Panc1 (cell line): ENCODE results near the gene PRKAA1. TPM values are rescaled to one million over a fixed set of nuclear protein-coding genes. Genes with fewer than 3 reads are reported as not detected.

Source experiments
- ATAC-seq: fragments of 200-7000 bp; cut with Tn5 transposase; 2 replicates; pipeline ENCODE4 v1.9.1; 2020; ENCODE audit warnings: mild to moderate bottlenecking, moderate library complexity
- BruUV-seq: library from RNA; stranded (reverse); fragments of 400-500 nt; replicated peaks from 2 replicates; lab custom pipeline; 2021; lab: Mats Ljungman, UMichigan
- CTCF ChIA-PET: fragments of 300-600 bp; sonication (Branson Sonifier 250); formaldehyde crosslinking; loops from one replicate; lab custom pipeline; 2022; ENCODE audit warnings: antibody characterized with exemption; lab: Charles Lee
- POLR2A ChIA-PET: fragments of 300-600 bp; sonication (Branson Sonifier 250); formaldehyde crosslinking; loops from one replicate; lab custom pipeline; 2022; ENCODE audit warnings: antibody characterized with exemption; lab: Charles Lee
- DNase-seq: peaks from one replicate; pipeline ENCODE4 v3.0.0-alpha.2; 2010; ENCODE audit warnings: low read depth, low spot score
- H3K27ac ChIP-seq: 2 replicates; pipeline ENCODE4 v1.5.1; 2011; ENCODE audit warnings: mild to moderate bottlenecking, low read length, inconsistent platforms
- H3K27me3 ChIP-seq: fragments of 200-500 bp; sonication (Bioruptor generic); 2 replicates; pipeline ENCODE4 v1.6.0; 2014; ENCODE audit warnings: low read length, inconsistent platforms; ENCODE audit not compliant: control insufficient read depth, insufficient read depth
- H3K36me3 ChIP-seq: fragments of 200-500 bp; sonication (Bioruptor generic); 2 replicates; pipeline ENCODE4 v1.5.1; 2014; ENCODE audit warnings: inconsistent platforms, mild to moderate bottlenecking, low read length, moderate library complexity; ENCODE audit not compliant: control insufficient read depth, insufficient read depth
- H3K4me1 ChIP-seq: 2 replicates; pipeline ENCODE4 v1.5.1; 2011; ENCODE audit warnings: inconsistent platforms, mild to moderate bottlenecking, low read length, moderate library complexity; ENCODE audit not compliant: control insufficient read depth, insufficient read depth
- H3K4me3 ChIP-seq, 2 experiments: 2 replicates each; pipeline ENCODE4 v1.5.1; 2011 to 2012; ENCODE audit warnings: low read depth in 2 of 2, low read length in 2 of 2, mild to moderate bottlenecking in 2 of 2, inconsistent platforms in 1 of 2, moderate library complexity in 1 of 2
- H3K9me3 ChIP-seq: fragments of 200-500 bp; sonication (Bioruptor generic); 2 replicates; pipeline ENCODE4 v1.5.1; 2014; ENCODE audit warnings: low read depth, mild to moderate bottlenecking, inconsistent platforms, low read length, moderate library complexity; ENCODE audit not compliant: control insufficient read depth, insufficient read depth
- CTCF ChIP-seq: fragments of 450-650 bp; IDR thresholded peaks from 2 replicates; pipeline ENCODE4 v1.5.1; 2017; ENCODE audit warnings: mild to moderate bottlenecking
- POLR2AphosphoS5 ChIP-seq: IDR thresholded peaks from 2 replicates; pipeline ENCODE4 v1.6.1; 2012; ENCODE audit warnings: mild to moderate bottlenecking, low read depth, low read length, moderate library complexity
- REST ChIP-seq, 2 experiments: IDR thresholded peaks; 2 replicates each; pipeline ENCODE4 v1.6.1; 2011 to 2012; ENCODE audit warnings: low read depth in 2 of 2, control low read depth in 1 of 2, low read length in 1 of 2, mild to moderate bottlenecking in 1 of 2, moderate library complexity in 1 of 2; ENCODE audit not compliant: insufficient read depth in 1 of 2
- SIN3A ChIP-seq: IDR thresholded peaks from 2 replicates; pipeline ENCODE4 v1.6.1; 2012; ENCODE audit warnings: low read depth, mild to moderate bottlenecking, low read length, moderate library complexity, borderline replicate concordance; ENCODE audit not compliant: insufficient read depth
- TCF7L2 ChIP-seq: IDR thresholded peaks from 2 replicates; pipeline ENCODE4 v1.6.1; 2011; ENCODE audit warnings: mild to moderate bottlenecking, low read depth, low read length, inconsistent platforms
- in situ Hi-C: cut with HindIII; loops from 2 replicates; pipeline ENCODE4 v1.10.0; 2016; ENCODE audit warnings: low sequenced_read_pairs, low pct_unique_long_range_greater_than_20kb
- intact Hi-C: fragments of 100-400 bp; cut with micrococcal nuclease; formaldehyde crosslinking; loops from one replicate; pipeline ENCODE4 v1.10.0; 2022; ENCODE audit not compliant: unreplicated experiment
- total RNA-seq: library from RNA; stranded (reverse); gene quantifications from one replicate; pipeline ENCODE4 v1.2.1, GENCODE V29; 2021; ENCODE audit not compliant: unreplicated experiment

PRKAA1 gene
- total RNA-seq, 1 experiment from 2014 or later, result 75.8 TPM

- TF ChIP-seq SIN3A (no peak), REST (IDR thresholded peaks at IDR 0.05; ENCODE audit: insufficient read depth in 1 of 2, low read depth in 2 of 2, low read length in 1 of 2) (no peak), TCF7L2 (no peak), POLR2AphosphoS5 (no peak), CTCF (no peak)
- Histone ChIP-seq H3K27ac (peak overlapping the region; percentile 92), H3K9me3 (no peaks in the 10 kb centered on the region), H3K27me3 (no peaks in the 10 kb centered on the region), H3K36me3 (peaks cover 3% of the 10 kb centered on the region; the same call in 1 of the 2 replicates), H3K4me1 (peaks cover 17% of the 10 kb centered on the region), H3K4me3 (peak overlapping the region; percentile 96 to 99)
- intact Hi-C loops, result no loop called here
- CTCF ChIA-PET, result interaction anchor here (0.6 to 0.7 kb wide), 3 partner anchors 48 to 1213 kb away, joined by 5 to 11 read pairs (median 6); no protein-coding TSS in a partner anchor
- DNase-seq, result peak; percentile 73
- in situ Hi-C loops, result no loop called here
- POLR2A ChIA-PET, result interaction anchor here (0.6 kb wide), 1 partner anchor 1042 kb away, joined by 8 read pairs; no protein-coding TSS in a partner anchor
- ATAC-seq, result peak; percentile 78
- BruUV-seq, result no TSS peak
Observed at GRCh38 chr5:40798801-40799210, 632 bp upstream of the PRKAA1 start.

- peaks cover 17% of the 10 kb centered on the region for H3K4me1 ChIP-seq
- peak overlapping the region; percentile 94 to 96 for H3K4me3 ChIP-seq
- TF ChIP-seq REST (IDR thresholded peaks at IDR 0.05; ENCODE audit: insufficient read depth in 1 of 2, low read depth in 2 of 2, low read length in 1 of 2) (no peak), CTCF (no peak), SIN3A (peak; percentile 57; the same call in 1 of the 2 replicates)
- ChIA-PET POLR2A (interaction anchor here (0.7 kb wide), 1 partner anchor 51 kb away, joined by 13 read pairs; no protein-coding TSS in a partner anchor), CTCF (no interaction called here)
- H3K27ac ChIP-seq, result peak overlapping the region; percentile 94
- in situ Hi-C loops, result no loop called here
- BruUV-seq, result no TSS peak
- intact Hi-C loops, result no loop called here
- peaks cover 3% of the 10 kb centered on the region; the same call in 1 of the 2 replicates for H3K36me3 ChIP-seq
- ATAC-seq, result peak; percentile 85
- no peaks in the 10 kb centered on the region for H3K9me3 ChIP-seq
- H3K27me3 ChIP-seq, result no peaks in the 10 kb centered on the region
- DNase-seq, result peak; percentile 32
Observed at GRCh38 chr5:40797273-40798011, 732 bp downstream of the PRKAA1 start.
